Measurements from ENCODE around the gene TOLLIP. TPM values are rescaled to one million over a fixed set of nuclear protein-coding genes. Genes with fewer than 3 reads are reported as not detected.

TOLLIP gene
- total RNA-seq, 1 experiment from 2014 or later: 16.3 TPM

- no peak for DNase-seq (ENCODE audit: low read depth)
These were observed 77.2 kb downstream of the TOLLIP start for GRCh38 chr11:1232021-1232882.

- DNase-seq (ENCODE audit: low read depth): no peak
These were observed 77.9 kb downstream of the TOLLIP start for GRCh38 chr11:1231396-1232020.

GRCh38 chr11:1230456-1231395 lies 78.7 kb downstream of the TOLLIP start:
- DNase-seq (ENCODE audit: low read depth): no peak

GRCh38 chr11:1230121-1230455 lies 79.3 kb downstream of the TOLLIP start:
- no peak for DNase-seq (ENCODE audit: low read depth)

GRCh38 chr11:1229471-1230120 lies 79.8 kb downstream of the TOLLIP start:
- DNase-seq (ENCODE audit: low read depth): no peak

GRCh38 chr11:1228921-1229451 lies 80.4 kb downstream of the TOLLIP start:
- DNase-seq (ENCODE audit: low read depth): no peak

GRCh38 chr11:1228101-1228821 lies 81.2 kb downstream of the TOLLIP start:
- no peak for DNase-seq (ENCODE audit: low read depth)

- DNase-seq (ENCODE audit: low read depth): no peak
These were observed 81.8 kb downstream of the TOLLIP start for GRCh38 chr11:1227551-1228100.

GRCh38 chr11:1226986-1227550 lies 82.4 kb downstream of the TOLLIP start:
- peak; percentile 34 for DNase-seq (ENCODE audit: low read depth)

GRCh38 chr11:1226226-1226985 lies 83.0 kb downstream of the TOLLIP start:
- no peak for DNase-seq (ENCODE audit: low read depth)

GRCh38 chr11:1225386-1226225 lies 83.8 kb downstream of the TOLLIP start:
- no peak for DNase-seq (ENCODE audit: low read depth)

GRCh38 chr11:1224491-1225385 lies 84.7 kb downstream of the TOLLIP start:
- DNase-seq (ENCODE audit: low read depth): no peak

Other genes starting within 250 kb of the TOLLIP start
- gene MUC2, start 234.8 kb downstream of the TOLLIP start, total RNA-seq (2014; rRNA removed; shearing (Covaris generic)): not detected in 2 replicates
- not detected in 2 replicates for gene MUC5AC, start 151.7 kb downstream of the TOLLIP start, total RNA-seq (2014; rRNA removed; shearing (Covaris generic))
- gene MUC5B, start 86.6 kb downstream of the TOLLIP start, total RNA-seq (2014; rRNA removed; shearing (Covaris generic)): not detected in 2 replicates
- gene BRSK2, start 80.3 kb upstream of the TOLLIP start, total RNA-seq (2014; rRNA removed; shearing (Covaris generic)): 0.17 TPM in 1 of 2 replicates, not detected in the other
- 14.6 and 21.0 TPM in 2 replicates for gene MOB2, start 177.1 kb upstream of the TOLLIP start, total RNA-seq (2014; rRNA removed; shearing (Covaris generic))